ENCODE data around the gene FLOT2.
A peak's percentile ranks its signal among the peaks of the same experiment; 100 is the strongest.

Gene FLOT2

DNA sequence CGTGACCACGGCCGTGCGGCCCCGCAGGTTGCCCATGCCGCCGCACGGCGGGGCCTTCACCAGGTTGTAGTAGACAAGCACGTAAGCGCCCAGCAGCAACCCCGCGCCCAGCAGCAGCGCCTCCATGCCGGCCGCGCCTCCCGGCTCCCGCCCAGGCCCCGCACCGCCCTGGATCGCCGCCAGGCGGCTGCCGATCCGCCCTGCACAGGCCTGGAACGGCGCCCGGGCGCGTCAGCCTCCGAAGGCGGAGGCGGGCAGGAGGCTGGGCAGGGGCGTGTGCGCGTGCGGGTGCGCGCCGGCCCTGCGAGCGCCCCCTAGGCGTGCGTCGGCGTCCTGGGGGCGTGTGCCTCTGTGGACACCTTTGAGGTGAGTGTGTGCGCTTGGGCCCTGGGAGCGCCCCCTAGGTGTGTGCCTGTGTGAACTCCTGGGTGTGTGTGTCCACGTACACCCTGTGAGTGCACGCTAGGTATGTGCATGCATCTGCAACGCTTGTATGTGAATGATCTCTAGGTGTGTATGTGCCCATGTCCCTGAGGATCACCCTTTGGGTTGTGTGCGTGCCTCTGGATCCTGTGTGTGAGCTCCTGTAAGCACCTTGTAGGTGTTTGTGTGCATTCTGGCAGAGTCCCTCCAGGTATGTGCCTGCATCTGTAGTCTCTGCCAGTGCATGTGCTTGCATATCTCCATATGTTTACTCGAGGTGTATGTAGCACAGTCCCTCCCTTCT lies 5.4 kb upstream of the FLOT2 start, which contains the start of gene DHRS13:
Gene DHRS13 (minus strand): TSS at position 261 of the 727 bp plus-strand sequence. CDS start 135 bp downstream, at position 126.
- in situ Hi-C loops (cut with HindIII; ENCODE audit: low sequenced_read_pairs) = no loop called here
- peak; percentile 39 for DNase-seq (ENCODE audit: low read depth)
- TF ChIP-seq, protein P1, sequence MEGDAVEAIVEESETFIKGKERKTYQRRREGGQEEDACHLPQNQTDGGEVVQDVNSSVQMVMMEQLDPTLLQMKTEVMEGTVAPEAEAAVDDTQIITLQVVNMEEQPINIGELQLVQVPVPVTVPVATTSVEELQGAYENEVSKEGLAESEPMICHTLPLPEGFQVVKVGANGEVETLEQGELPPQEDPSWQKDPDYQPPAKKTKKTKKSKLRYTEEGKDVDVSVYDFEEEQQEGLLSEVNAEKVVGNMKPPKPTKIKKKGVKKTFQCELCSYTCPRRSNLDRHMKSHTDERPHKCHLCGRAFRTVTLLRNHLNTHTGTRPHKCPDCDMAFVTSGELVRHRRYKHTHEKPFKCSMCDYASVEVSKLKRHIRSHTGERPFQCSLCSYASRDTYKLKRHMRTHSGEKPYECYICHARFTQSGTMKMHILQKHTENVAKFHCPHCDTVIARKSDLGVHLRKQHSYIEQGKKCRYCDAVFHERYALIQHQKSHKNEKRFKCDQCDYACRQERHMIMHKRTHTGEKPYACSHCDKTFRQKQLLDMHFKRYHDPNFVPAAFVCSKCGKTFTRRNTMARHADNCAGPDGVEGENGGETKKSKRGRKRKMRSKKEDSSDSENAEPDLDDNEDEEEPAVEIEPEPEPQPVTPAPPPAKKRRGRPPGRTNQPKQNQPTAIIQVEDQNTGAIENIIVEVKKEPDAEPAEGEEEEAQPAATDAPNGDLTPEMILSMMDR (IDR thresholded peaks at IDR 0.05; ENCODE audit: low read depth, low read length, missing control alignments) = peak; percentile 73
- H3K4me3 ChIP-seq (ENCODE audit: low read depth, low read length) = peak within 1 kb of the TSS; percentile 44

DNA sequence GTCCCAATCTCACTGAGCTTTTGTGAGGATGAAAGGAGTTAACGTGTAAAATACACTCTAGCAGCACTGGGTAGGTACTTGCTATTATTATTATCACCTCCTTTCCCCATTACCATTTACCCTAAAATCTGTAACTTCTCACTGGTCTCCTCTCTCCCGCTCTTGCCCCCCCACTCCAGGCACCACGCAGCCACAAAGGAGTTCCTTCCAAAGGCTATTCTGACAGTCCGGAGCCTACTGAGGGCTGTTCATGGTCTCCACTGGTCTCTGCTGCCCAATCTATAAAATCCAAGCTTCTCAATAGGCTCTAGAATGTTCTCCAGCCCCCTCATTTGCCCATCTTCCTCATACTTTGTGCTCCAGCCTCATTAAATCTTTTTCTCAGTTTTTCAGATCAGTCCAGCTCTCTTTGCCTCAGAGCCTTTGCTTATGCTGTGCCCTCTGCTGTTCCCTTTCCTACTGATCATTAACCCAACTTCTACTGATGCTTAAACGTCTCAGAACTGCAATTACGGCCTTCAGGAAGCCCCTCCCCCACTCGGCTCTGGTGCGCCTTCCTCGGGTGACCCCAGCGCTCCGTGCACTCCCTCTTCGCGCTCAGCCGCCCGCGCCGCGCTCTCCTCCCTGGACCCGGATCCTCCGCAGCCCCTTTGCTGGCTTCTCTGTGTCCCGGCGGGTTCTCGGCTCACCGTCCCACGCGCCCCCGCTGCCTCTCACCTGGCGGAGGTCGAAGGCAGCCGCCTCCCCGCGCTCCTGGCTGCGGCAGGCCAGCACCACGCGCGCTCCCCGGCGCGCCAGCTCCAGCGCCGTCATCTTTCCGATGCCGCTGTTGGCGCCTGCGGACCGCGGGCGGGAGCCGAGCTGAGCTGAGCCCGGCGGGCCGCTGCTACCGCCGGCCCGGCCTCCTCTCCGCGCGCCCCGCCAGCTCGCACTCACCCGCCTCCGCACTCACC lies 4.6 kb upstream of the FLOT2 start:
- no peak for DNase-seq (ENCODE audit: low read depth)
- TF ChIP-seq, protein P1 (IDR thresholded peaks at IDR 0.05; ENCODE audit: low read depth, low read length, missing control alignments) = no peak
- in situ Hi-C loops (cut with HindIII; ENCODE audit: low sequenced_read_pairs) = no loop called here
- peak overlapping the region; percentile 44 for H3K4me3 ChIP-seq (ENCODE audit: low read depth, low read length)

DNA sequence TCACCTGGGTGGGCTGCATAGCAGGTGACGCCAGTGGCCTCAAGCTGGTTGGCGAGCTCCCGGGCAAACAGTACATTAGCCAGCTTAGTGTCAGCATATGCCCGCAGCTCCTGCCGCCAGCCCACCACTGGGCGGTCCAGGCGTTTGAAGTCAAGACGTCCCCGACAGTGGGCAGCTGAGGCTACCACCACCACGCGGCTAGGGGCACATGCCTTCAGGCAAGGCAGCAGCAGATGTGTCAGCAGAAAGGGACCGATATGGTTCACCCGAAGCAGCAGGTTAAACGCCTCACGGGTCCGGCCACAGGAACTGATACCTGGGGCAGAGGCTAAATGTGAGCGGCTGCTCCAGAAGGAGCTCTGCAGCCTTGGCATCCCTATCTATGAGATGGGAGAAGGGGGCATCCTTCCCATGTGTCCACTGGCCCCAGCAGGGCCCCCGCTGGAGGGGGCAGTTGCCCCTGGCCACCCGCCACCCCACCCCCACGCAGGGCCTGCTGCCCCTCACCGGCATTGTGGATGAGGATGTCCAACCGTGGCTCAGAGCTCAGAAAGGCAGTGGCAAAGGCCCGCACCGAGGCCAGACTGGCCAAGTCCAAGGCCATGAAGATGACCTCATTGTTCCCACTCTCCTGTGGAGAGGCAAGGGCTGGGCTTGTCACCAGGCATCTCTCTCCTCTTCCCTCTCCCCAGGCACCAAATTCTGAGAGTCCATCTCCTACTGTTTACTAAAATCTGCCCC lies 3.6 kb upstream of the FLOT2 start:
- no peak for DNase-seq (ENCODE audit: low read depth)
- H3K4me3 ChIP-seq (ENCODE audit: low read depth, low read length) = no peak overlapping the region
- TF ChIP-seq, protein P1 (IDR thresholded peaks at IDR 0.05; ENCODE audit: low read depth, low read length, missing control alignments) = no peak
- in situ Hi-C loops (cut with HindIII; ENCODE audit: low sequenced_read_pairs) = no loop called here

DNA sequence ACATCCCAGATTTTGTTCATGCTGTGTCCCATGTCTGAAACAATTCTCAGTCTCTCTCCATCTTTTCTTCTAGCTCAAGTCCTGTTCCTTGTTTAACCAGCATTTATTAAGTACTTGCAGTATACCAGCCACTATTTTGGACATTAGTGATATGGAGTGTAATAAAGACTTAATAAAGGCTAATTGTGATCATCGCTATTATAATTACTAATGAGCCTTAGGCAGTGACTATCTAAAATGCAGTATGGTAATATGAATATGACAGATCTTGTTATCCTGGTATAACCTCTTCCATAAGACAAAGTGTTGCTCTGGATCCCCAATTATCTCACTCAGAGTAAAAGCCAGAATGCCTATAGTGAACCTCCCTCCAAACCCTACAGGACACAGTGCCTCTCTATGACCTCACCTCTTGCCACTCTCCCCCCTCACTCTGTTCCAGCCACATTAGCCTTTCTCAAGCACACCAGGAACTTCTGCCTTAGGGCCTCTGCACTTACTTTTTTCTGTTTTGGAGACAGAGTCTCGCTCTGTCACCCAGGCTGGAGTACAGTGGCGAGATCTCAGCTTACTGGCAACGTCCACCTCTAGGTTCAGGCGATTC lies 1.8 kb upstream of the FLOT2 start:
- in situ Hi-C loops (cut with HindIII; ENCODE audit: low sequenced_read_pairs) = no loop called here
- H3K4me3 ChIP-seq (ENCODE audit: low read depth, low read length) = no peak overlapping the region
- TF ChIP-seq, protein P1 (IDR thresholded peaks at IDR 0.05; ENCODE audit: low read depth, low read length, missing control alignments) = no peak
- no peak for DNase-seq (ENCODE audit: low read depth)

DNA sequence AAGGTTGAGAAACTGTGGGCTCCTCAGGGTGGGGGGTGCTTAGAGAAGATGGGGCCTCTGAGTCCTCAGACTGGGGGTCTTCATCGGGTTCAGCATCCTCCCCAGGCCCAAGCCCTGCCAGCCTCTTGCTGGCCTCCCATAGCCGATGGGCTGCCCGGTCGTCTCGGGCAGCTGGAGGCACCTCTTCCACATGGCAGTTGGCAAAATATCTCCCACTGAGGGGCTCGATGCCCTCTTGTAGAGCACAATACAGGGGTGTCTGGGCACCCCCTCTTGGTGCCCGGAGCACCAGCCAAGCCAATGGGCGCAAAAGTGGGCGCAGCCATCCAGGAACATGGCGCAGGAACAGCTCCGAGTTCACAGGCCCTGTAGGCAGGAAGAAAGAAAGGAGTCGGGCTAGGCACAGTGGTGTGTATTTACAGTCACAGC lies 1.0 kb upstream of the FLOT2 start:
- DNase-seq (ENCODE audit: low read depth) = no peak
- no peak overlapping the region for H3K4me3 ChIP-seq (ENCODE audit: low read depth, low read length)
- TF ChIP-seq, protein P1 (IDR thresholded peaks at IDR 0.05; ENCODE audit: low read depth, low read length, missing control alignments) = no peak
- in situ Hi-C loops (cut with HindIII; ENCODE audit: low sequenced_read_pairs) = no loop called here

Measured in astrocyte of the cerebellum (primary cell).